HG03196 (cell line): ENCODE data around the gene POLR2A.

Source experiments
- ATAC-seq: cut with Tn5 transposase; IDR thresholded peaks from one replicate; pipeline ENCODE4 v1.9.1; 2021; ENCODE audit not compliant: unreplicated experiment

POLR2A gene

GRCh38 chr17:7502987-7503386 is 18.8 kb downstream of the POLR2A start:
- ATAC-seq = no peak

- no peak for ATAC-seq
Measured at GRCh38 chr17:7503521-7503920, 19.4 kb downstream of the POLR2A start.

GRCh38 chr17:7508145-7508544 is 24.0 kb downstream of the POLR2A start:
- no peak for ATAC-seq

GRCh38 chr17:7508846-7509245 is 24.7 kb downstream of the POLR2A start:
- no peak for ATAC-seq

GRCh38 chr17:7509937-7510336 is 25.8 kb downstream of the POLR2A start:
- ATAC-seq = no peak

- ATAC-seq = no peak
Measured at GRCh38 chr17:7511108-7511507, 26.9 kb downstream of the POLR2A start.

GRCh38 chr17:7512105-7512504 is 27.9 kb downstream of the POLR2A start:
- no peak for ATAC-seq

- ATAC-seq = no peak
Measured at GRCh38 chr17:7512824-7513540, 28.8 kb downstream of the POLR2A start.

- no peak for ATAC-seq
Measured at GRCh38 chr17:7513850-7514419, 29.8 kb downstream of the POLR2A start.

GRCh38 chr17:7515911-7516610 is 31.9 kb downstream of the POLR2A start:
- no peak for ATAC-seq

GRCh38 chr17:7523033-7523432 is 38.9 kb downstream of the POLR2A start:
- no peak for ATAC-seq

- no peak for ATAC-seq
Measured at GRCh38 chr17:7528842-7529241, 44.7 kb downstream of the POLR2A start.

- no peak for ATAC-seq
Measured at GRCh38 chr17:7530023-7530900, 46.1 kb downstream of the POLR2A start.

GRCh38 chr17:7538050-7538449 is 53.9 kb downstream of the POLR2A start:
- ATAC-seq = no peak

GRCh38 chr17:7538891-7539545 is 54.9 kb downstream of the POLR2A start:
- no peak for ATAC-seq

- ATAC-seq = no peak
Measured at GRCh38 chr17:7541074-7541621, 57.0 kb downstream of the POLR2A start.

GRCh38 chr17:7544911-7545310 is 60.7 kb downstream of the POLR2A start:
- ATAC-seq = no peak

- no peak for ATAC-seq
Measured at GRCh38 chr17:7548585-7549400, 64.6 kb downstream of the POLR2A start, which contains the start of gene TNFSF12. TSS of gene TNFSF12 (plus strand) at chr17:7549058. CDS start at chr17:7549154, 96 bp downstream.
